CD14-positive monocyte (primary cell): ENCODE data around the gene BMI1. TPM values are rescaled to one million over a fixed set of nuclear protein-coding genes. Genes with fewer than 3 reads are reported as not detected.

Experiments used
- DNase-seq, 3 donors: peaks; one replicate each; pipeline ENCODE4 v3.0.0-alpha.2; 2011 to 2022
- H2AFZ ChIP-seq: 2 replicates; pipeline ENCODE4 v1.6.0; 2012; ENCODE audit warnings: mild to moderate bottlenecking, low read depth, low read length, inconsistent platforms; ENCODE audit not compliant: insufficient read depth, poor library complexity, severe bottlenecking
- H3K27ac ChIP-seq, 2 donors: 1 replicate in 1 of 2; 2 replicates in 1 of 2; pipeline ENCODE4 v1.5.1; 2012 to 2013; ENCODE audit warnings: low read length in 2 of 2, control low read depth in 1 of 2, inconsistent platforms in 1 of 2, low read depth in 1 of 2, mild to moderate bottlenecking in 1 of 2
- H3K27me3 ChIP-seq, 2 donors: one replicate each; pipeline versions ENCODE4 v1.6.0 to v1.6.1; 2011 to 2013; ENCODE audit warnings: low read length in 2 of 2; ENCODE audit not compliant: control insufficient read depth in 2 of 2, insufficient read depth in 2 of 2
- H3K36me3 ChIP-seq, 2 donors: replicated peaks in 1 of 2; 1 replicate in 1 of 2; 2 replicates in 1 of 2; pipeline versions ENCODE4 v1.5.1 to v1.6.1; 2012 to 2013; ENCODE audit warnings: low read length in 2 of 2, control low read depth in 1 of 2, inconsistent platforms in 1 of 2, mild to moderate bottlenecking in 1 of 2; ENCODE audit not compliant: insufficient read depth in 2 of 2, control insufficient read depth in 1 of 2
- H3K4me1 ChIP-seq, 2 donors: 1 replicate in 1 of 2; 2 replicates in 1 of 2; pipeline versions ENCODE4 v1.5.1 to v1.6.1; 2012 to 2013; ENCODE audit warnings: low read length in 2 of 2, control low read depth in 1 of 2, inconsistent platforms in 1 of 2, mild to moderate bottlenecking in 1 of 2, moderate library complexity in 1 of 2; ENCODE audit not compliant: insufficient read depth in 2 of 2, control insufficient read depth in 1 of 2
- H3K4me2 ChIP-seq: replicated peaks from 2 replicates; pipeline ENCODE3; 2012; ENCODE audit warnings: low read length, moderate library complexity, mild to moderate bottlenecking; ENCODE audit not compliant: poor library complexity, severe bottlenecking; ENCODE audit errors: extremely low read depth
- H3K4me3 ChIP-seq, 3 experiments: fragments of 200-600 bp in 1 of 3; sonication (generic) in 1 of 3; replicated peaks in 1 of 3; 1 replicate in 2 of 3; 2 replicates in 1 of 3; pipeline ENCODE4 v1.5.1; 2011 to 2013; ENCODE audit warnings: low read length in 3 of 3, mild to moderate bottlenecking in 3 of 3, control low read depth in 2 of 3, low read depth in 2 of 3, inconsistent platforms in 1 of 3, moderate library complexity in 1 of 3
- H3K79me2 ChIP-seq: 2 replicates; pipeline ENCODE4 v1.6.0; 2012; ENCODE audit warnings: mild to moderate bottlenecking, control low read depth, inconsistent platforms, low read length, moderate library complexity; ENCODE audit not compliant: insufficient read depth
- H3K9ac ChIP-seq: 2 replicates; pipeline ENCODE4 v1.6.0; 2017; ENCODE audit warnings: low read length, mild to moderate bottlenecking; ENCODE audit not compliant: insufficient read depth, poor library complexity, severe bottlenecking
- H3K9me3 ChIP-seq, 2 donors: replicated peaks in 1 of 2; 1 replicate in 1 of 2; 2 replicates in 1 of 2; pipeline versions ENCODE4 v1.5.1 to v1.6.1; 2012 to 2013; ENCODE audit warnings: low read length in 2 of 2, control low read depth in 1 of 2; ENCODE audit not compliant: control insufficient read depth in 1 of 2, insufficient read depth in 1 of 2
- H4K20me1 ChIP-seq: 2 replicates; pipeline ENCODE4 v1.6.0; 2012; ENCODE audit warnings: mild to moderate bottlenecking, low read length, control low read depth, moderate library complexity; ENCODE audit not compliant: insufficient read depth
- H3K27ac Mint-ChIP-seq, 7 donors: one replicate each; pipeline ENCODE4 v1.8.0; 2020; ENCODE audit warnings: mild to moderate bottlenecking in 7 of 7, mixed read lengths in 7 of 7, moderate library complexity in 6 of 7, inconsistent platforms in 2 of 7
- H3K27me3 Mint-ChIP-seq, 3 donors: one replicate each; pipeline ENCODE4 v1.8.0; 2021 to 2022; ENCODE audit warnings: low read depth in 3 of 3, mild to moderate bottlenecking in 3 of 3, mixed read lengths in 3 of 3, moderate library complexity in 3 of 3, inconsistent platforms in 1 of 3
- H3K36me3 Mint-ChIP-seq, 2 donors: one replicate each; pipeline ENCODE4 v1.8.0; 2020; ENCODE audit warnings: mixed read lengths in 2 of 2, inconsistent platforms in 1 of 2, mild to moderate bottlenecking in 1 of 2
- H3K4me1 Mint-ChIP-seq: one replicate; pipeline ENCODE4 v1.8.0; 2020; ENCODE audit warnings: mild to moderate bottlenecking, mixed read lengths
- H3K4me3 Mint-ChIP-seq, 2 donors: one replicate each; pipeline ENCODE4 v1.8.0; 2020; ENCODE audit warnings: mild to moderate bottlenecking in 2 of 2, mixed read lengths in 2 of 2, moderate library complexity in 1 of 2
- H3K9me3 Mint-ChIP-seq, 7 donors: one replicate each; pipeline ENCODE4 v1.8.0; 2020 to 2022; ENCODE audit warnings: mixed read lengths in 7 of 7, mild to moderate bottlenecking in 6 of 7, moderate library complexity in 6 of 7, inconsistent platforms in 2 of 7
- WGBS: methylation state at CpG from one replicate; pipeline ENCODE4 v1.1.5; 2013; ENCODE audit warnings: missing lambda C conversion rate; ENCODE audit not compliant: insufficient coverage; 5-methylcytosine and 5-hydroxymethylcytosine counted together
- intact Hi-C, 2 donors: fragments of 100-400 bp; cut with micrococcal nuclease; formaldehyde crosslinking; loops; one replicate each; pipeline versions ENCODE4 v1.15.0 to v1.15.1; 2023
- polyA plus RNA-seq, 3 donors: library from polyadenylated mRNA; depleted of rRNA in 1 of 3; unstranded in 2 of 3; stranded (reverse) in 1 of 3; fragments of 300-500 nt in 2 of 3; fragments of >200 nt in 1 of 3; fragmentation: Illumina TruSeq in 2 of 3; gene quantifications; 1 replicate in 2 of 3; 2 replicates in 1 of 3; pipeline ENCODE4 v1.2.3, GENCODE V29; 2012 to 2021
- TF ChIP-seq, protein P1 (sequence below): fragments of 200-600 bp; IDR thresholded peaks from one replicate; pipeline ENCODE4 v1.8.0; 2022; ENCODE audit warnings: antibody characterized with exemption, mild to moderate bottlenecking

The BMI1 gene
- polyA plus RNA-seq, 3 donors = 7.5 to 11.9 (median 11.0) TPM

DNA sequence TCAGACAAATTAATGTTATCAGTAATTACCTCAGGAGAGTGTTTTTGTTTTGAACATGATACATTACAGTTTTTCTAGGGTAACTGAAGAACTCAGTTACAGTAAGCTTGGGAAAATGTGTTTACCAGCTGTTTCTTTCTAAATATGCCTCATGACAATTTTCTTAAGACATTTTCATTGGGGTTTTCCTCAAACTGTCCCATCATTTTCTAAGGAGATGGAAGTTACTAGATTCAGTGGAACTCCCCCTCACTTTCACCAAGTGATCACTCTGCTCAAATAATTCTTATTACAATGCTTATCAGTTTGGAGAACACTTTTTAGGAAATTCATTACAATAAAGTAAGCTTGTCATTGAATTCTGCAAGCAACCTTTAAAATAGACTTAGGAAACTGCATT lies 18.0 kb downstream of the BMI1 start:
- DNase-seq = peak in 1 of 3 donors; percentile 34
- Histone ChIP-seq H3K9ac (no peak overlapping the region), H3K4me3 (no peak overlapping the region), H3K9me3 (peaks cover 9 to 38% of the 10 kb centered on the region in 2 donors), H3K4me2 (no peak overlapping the region), H3K27me3 (peaks cover 73 to 90% of the 10 kb centered on the region in 2 donors), H2AFZ (no peak overlapping the region), H3K27ac (no peak overlapping the region), H3K36me3 (no peaks in the 10 kb centered on the region), H3K79me2 (no peaks in the 10 kb centered on the region), H3K4me1 (peaks cover 41 to 49% of the 10 kb centered on the region in 2 donors), H4K20me1 (no peaks in the 10 kb centered on the region)
- H3K36me3 Mint-ChIP-seq = peaks cover 2 to 11% of the 10 kb centered on the region in 2 donors
- peak overlapping the region in 1 of 2 donors; percentile 94 for H3K4me3 Mint-ChIP-seq
- intact Hi-C loops = no loop called here
- TF ChIP-seq, protein P1, sequence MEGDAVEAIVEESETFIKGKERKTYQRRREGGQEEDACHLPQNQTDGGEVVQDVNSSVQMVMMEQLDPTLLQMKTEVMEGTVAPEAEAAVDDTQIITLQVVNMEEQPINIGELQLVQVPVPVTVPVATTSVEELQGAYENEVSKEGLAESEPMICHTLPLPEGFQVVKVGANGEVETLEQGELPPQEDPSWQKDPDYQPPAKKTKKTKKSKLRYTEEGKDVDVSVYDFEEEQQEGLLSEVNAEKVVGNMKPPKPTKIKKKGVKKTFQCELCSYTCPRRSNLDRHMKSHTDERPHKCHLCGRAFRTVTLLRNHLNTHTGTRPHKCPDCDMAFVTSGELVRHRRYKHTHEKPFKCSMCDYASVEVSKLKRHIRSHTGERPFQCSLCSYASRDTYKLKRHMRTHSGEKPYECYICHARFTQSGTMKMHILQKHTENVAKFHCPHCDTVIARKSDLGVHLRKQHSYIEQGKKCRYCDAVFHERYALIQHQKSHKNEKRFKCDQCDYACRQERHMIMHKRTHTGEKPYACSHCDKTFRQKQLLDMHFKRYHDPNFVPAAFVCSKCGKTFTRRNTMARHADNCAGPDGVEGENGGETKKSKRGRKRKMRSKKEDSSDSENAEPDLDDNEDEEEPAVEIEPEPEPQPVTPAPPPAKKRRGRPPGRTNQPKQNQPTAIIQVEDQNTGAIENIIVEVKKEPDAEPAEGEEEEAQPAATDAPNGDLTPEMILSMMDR = no peak
- no peak overlapping the region for H3K27ac Mint-ChIP-seq
- peaks cover 42% of the 10 kb centered on the region for H3K4me1 Mint-ChIP-seq
- peaks cover 80 to 93% (median 84%) of the 10 kb centered on the region in 3 donors for H3K27me3 Mint-ChIP-seq
- H3K9me3 Mint-ChIP-seq = peaks cover 0 to 34% (median 22%) of the 10 kb centered on the region in 7 donors

DNA sequence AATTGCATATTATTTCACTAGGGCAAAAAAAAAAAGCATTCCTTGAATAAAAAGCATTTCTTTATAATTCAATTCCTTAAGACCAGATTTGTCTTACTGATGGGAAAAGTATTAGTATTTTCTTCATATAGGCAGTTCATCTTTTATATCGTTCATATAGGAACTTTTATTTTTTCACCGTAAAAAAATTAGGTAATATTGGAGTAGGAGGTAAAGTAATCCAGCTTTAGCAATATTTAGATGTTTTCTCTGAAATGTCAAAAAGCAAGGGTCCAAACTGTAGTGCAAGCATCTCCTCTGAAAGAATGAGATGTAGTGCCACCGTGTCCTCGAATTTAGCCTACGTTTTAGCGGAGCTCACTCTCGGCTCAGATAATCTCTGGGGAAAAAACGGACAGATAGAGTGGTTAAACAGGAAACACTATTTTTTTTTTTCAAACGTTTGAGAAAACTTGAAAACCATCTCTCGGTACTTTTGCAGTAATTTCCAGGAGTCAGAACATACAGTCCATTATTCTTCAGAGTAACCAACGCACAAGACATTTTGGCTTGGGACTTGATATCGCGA lies 18.9 kb downstream of the BMI1 start:
- Histone ChIP-seq H3K27ac (peak overlapping the region; percentile 77 to 80), H3K9me3 (peaks cover 2 to 39% of the 10 kb centered on the region in 2 donors), H3K4me3 (peak overlapping the region; percentile 50 to 87 (median 76)), H3K9ac (peak overlapping the region; percentile 92), H3K79me2 (no peaks in the 10 kb centered on the region), H3K27me3 (peaks cover 76 to 90% of the 10 kb centered on the region in 2 donors), H2AFZ (peak overlapping the region; percentile 89), H4K20me1 (no peaks in the 10 kb centered on the region), H3K4me2 (peak overlapping the region; percentile 78), H3K4me1 (peaks cover 34 to 41% of the 10 kb centered on the region in 2 donors), H3K36me3 (no peaks in the 10 kb centered on the region)
- WGBS = 0% methylated on average over 6 of the region's 13 CpGs
- intact Hi-C loops = loop anchor here (10.0 kb wide), 3 partner anchors 95 to 825 kb away; partner anchors contain the start of gene DNAJC1 (in 1 of the 2)
- Mint-ChIP-seq H3K36me3 (peaks cover 2 to 15% of the 10 kb centered on the region in 2 donors), H3K27me3 (peaks cover 80 to 93% (median 84%) of the 10 kb centered on the region in 3 donors), H3K4me1 (peaks cover 43% of the 10 kb centered on the region), H3K27ac (peak overlapping the region; percentile 88 to 97 (median 95)), H3K4me3 (peak overlapping the region; percentile 90 to 94), H3K9me3 (peaks cover 0 to 35% (median 26%) of the 10 kb centered on the region in 7 donors)
- TF ChIP-seq, protein P1 = no peak
- no peak for DNase-seq
